Colonic mucosa (tissue), 4 donors: ENCODE measurements around the gene USP36. TPM values are rescaled to one million over a fixed set of nuclear protein-coding genes. Genes with fewer than 3 reads are reported as not detected.

Experiments
- DNase-seq: peaks from one replicate; pipeline ENCODE4 v3.0.0-alpha.2; 2020
- H3K27ac ChIP-seq: fragments of 200-600 bp; one replicate; pipeline ENCODE4 v1.8.0; 2021
- H3K27me3 ChIP-seq: fragments of 200-600 bp; one replicate; pipeline ENCODE4 v1.8.0; 2021
- H3K36me3 ChIP-seq: fragments of 200-600 bp; one replicate; pipeline ENCODE4 v1.8.0; 2021
- H3K4me1 ChIP-seq: fragments of 200-600 bp; one replicate; pipeline ENCODE4 v1.8.0; 2021; ENCODE audit warnings: mild to moderate bottlenecking
- H3K4me3 ChIP-seq: fragments of 200-600 bp; one replicate; pipeline ENCODE4 v1.8.0; 2021
- H3K9ac ChIP-seq, 2 donors: one replicate each; pipeline ENCODE4 v1.7.0; 2013; ENCODE audit warnings: control low read depth in 2 of 2, low read depth in 2 of 2, low read length in 2 of 2
- H3K9me3 ChIP-seq: fragments of 200-600 bp; one replicate; pipeline ENCODE4 v1.8.0; 2021
- intact Hi-C: fragments of 100-400 bp; cut with DNase I; formaldehyde crosslinking; loops from one replicate; pipeline ENCODE4 v1.14.1; 2022
- total RNA-seq, 2 donors: library from RNA; stranded (reverse); fragmentation: NEBNext Ultra II Directional in 1 of 2; extraction: Animal tissue kit (Norgen Biotek cat#: 25700) in 1 of 2; gene quantifications; one replicate each; pipeline ENCODE4 v1.2.1, GENCODE V29; 2021
- TF ChIP-seq, protein P1 (sequence below): fragments of 200-600 bp; IDR thresholded peaks from one replicate; pipeline ENCODE4 v1.8.0; 2022; ENCODE audit warnings: antibody characterized with exemption, mild to moderate bottlenecking
- donor health status: healthy.
- donor health status: DM: no; HTN: no; CAD: no.
- donor health status: DM: no; HTN: no; CAD: no.

The USP36 gene
- total RNA-seq, 2 donors from 2014 or later = 27.4 to 32.6 TPM

- TF ChIP-seq, protein P1, sequence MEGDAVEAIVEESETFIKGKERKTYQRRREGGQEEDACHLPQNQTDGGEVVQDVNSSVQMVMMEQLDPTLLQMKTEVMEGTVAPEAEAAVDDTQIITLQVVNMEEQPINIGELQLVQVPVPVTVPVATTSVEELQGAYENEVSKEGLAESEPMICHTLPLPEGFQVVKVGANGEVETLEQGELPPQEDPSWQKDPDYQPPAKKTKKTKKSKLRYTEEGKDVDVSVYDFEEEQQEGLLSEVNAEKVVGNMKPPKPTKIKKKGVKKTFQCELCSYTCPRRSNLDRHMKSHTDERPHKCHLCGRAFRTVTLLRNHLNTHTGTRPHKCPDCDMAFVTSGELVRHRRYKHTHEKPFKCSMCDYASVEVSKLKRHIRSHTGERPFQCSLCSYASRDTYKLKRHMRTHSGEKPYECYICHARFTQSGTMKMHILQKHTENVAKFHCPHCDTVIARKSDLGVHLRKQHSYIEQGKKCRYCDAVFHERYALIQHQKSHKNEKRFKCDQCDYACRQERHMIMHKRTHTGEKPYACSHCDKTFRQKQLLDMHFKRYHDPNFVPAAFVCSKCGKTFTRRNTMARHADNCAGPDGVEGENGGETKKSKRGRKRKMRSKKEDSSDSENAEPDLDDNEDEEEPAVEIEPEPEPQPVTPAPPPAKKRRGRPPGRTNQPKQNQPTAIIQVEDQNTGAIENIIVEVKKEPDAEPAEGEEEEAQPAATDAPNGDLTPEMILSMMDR = peak; percentile 95
- DNase-seq = peak; percentile 91
- Histone ChIP-seq H3K36me3 (no peaks in the 10 kb centered on the region), H3K4me1 (no peaks in the 10 kb centered on the region), H3K27me3 (no peaks in the 10 kb centered on the region), H3K4me3 (no peak overlapping the region), H3K27ac (no peak overlapping the region), H3K9me3 (no peaks in the 10 kb centered on the region), H3K9ac (no peak overlapping the region)
- intact Hi-C loops = loop anchor here (1.0 to 5.0 kb wide), 2 partner anchors 56 to 105 kb away; no protein-coding TSS in a partner anchor
These were observed 25.2 kb upstream of the USP36 start for GRCh38 chr17:78865682-78866390.

DNA sequence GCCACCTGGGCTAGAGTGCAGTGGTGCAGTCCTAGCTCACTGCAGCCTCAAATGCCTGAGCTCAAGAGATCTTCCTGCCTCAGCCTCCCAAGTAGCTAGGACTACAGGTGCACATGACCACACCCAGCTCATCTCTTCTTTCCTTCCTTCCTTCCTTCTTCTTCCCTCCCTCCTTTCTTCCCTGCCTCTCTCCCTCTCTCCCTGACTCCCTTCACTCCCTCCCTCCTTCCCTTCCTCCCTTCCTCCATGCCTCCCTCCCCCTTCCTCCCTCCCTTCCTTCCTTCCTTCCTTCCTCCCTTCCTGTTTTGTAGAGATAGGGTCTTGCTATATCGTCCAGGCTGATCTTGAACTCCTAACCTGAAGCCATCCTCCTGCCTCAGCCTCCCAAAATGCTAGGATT lies 23.5 kb upstream of the USP36 start:
- Histone ChIP-seq H3K9me3 (no peaks in the 10 kb centered on the region), H3K4me3 (no peak overlapping the region), H3K9ac (no peak overlapping the region), H3K4me1 (no peaks in the 10 kb centered on the region), H3K27ac (no peak overlapping the region), H3K36me3 (no peaks in the 10 kb centered on the region), H3K27me3 (no peaks in the 10 kb centered on the region)
- TF ChIP-seq, protein P1 = no peak
- DNase-seq = no peak
- intact Hi-C loops = no loop called here

- H3K27ac ChIP-seq = peak overlapping the region; percentile 50
- H3K27me3 ChIP-seq = no peaks in the 10 kb centered on the region
- H3K36me3 ChIP-seq = no peaks in the 10 kb centered on the region
- H3K4me3 ChIP-seq = no peak overlapping the region
- peak; percentile 76 for DNase-seq
- peak overlapping the region in 1 of 2 donors; percentile 24 for H3K9ac ChIP-seq
- no peaks in the 10 kb centered on the region for H3K9me3 ChIP-seq
- intact Hi-C loops = no loop called here
- TF ChIP-seq, protein P1 = no peak
- H3K4me1 ChIP-seq = no peaks in the 10 kb centered on the region
These were observed 21.7 kb upstream of the USP36 start for GRCh38 chr17:78862073-78863023.

DNA sequence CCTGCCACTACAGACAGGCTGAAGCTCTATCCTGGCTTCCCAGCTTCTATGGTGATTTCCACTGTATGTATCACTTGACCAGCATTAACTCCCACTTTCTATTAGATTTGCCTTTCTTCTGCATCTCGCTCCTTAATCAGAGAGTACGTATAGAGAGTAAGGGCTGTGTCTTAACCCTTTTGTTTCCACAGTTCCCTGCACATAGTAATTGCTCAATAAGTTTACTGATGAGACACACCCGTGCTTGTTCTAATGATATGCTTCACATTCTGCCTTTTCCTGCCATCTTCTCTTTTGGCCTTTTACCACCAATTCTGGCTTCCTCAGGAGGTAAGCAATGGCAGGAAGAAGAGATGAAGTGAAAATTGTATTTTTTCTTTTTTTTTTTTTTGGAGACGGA lies 20.6 kb upstream of the USP36 start:
- H3K9me3 ChIP-seq = no peaks in the 10 kb centered on the region
- TF ChIP-seq, protein P1 = no peak
- no peak for DNase-seq
- no peaks in the 10 kb centered on the region for H3K27me3 ChIP-seq
- intact Hi-C loops = no loop called here
- no peaks in the 10 kb centered on the region for H3K4me1 ChIP-seq
- H3K36me3 ChIP-seq = no peaks in the 10 kb centered on the region
- H3K4me3 ChIP-seq = no peak overlapping the region
- no peak overlapping the region for H3K9ac ChIP-seq
- peak overlapping the region; percentile 50 for H3K27ac ChIP-seq

DNA sequence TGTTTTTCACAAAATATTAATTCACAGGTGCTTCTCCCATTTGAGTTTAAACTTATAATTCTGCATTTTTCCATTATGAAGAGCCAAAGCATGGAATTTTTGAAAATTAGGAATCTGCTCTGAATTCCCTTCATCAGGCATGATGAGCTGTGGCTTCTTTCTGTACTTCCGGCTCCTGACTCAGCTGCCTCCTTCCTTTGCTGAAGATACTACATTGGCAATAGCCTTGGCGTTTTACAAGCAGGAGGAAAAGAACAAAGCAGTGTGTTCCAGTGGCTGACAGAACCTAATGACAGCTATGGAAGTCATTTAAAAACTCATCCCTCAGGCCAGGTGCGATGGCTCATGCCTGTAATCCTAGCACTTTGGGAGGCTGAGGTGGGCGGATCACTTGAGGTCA lies 18.4 kb upstream of the USP36 start:
- H3K4me3 ChIP-seq = no peak overlapping the region
- no peaks in the 10 kb centered on the region for H3K4me1 ChIP-seq
- H3K9ac ChIP-seq = no peak overlapping the region
- no peaks in the 10 kb centered on the region for H3K27me3 ChIP-seq
- intact Hi-C loops = no loop called here
- H3K27ac ChIP-seq = no peak overlapping the region
- DNase-seq = no peak
- H3K36me3 ChIP-seq = no peaks in the 10 kb centered on the region
- TF ChIP-seq, protein P1 = no peak
- no peaks in the 10 kb centered on the region for H3K9me3 ChIP-seq
